Left renal cortex interstitium (tissue), 4 donors: ENCODE results near the gene LMNB1. TPM values are rescaled to one million over a fixed set of nuclear protein-coding genes. Genes with fewer than 3 reads are reported as not detected.
A peak's percentile ranks its signal among the peaks of the same experiment; 100 is the strongest.
"Not testable (repeated sequence)": the region's sequence is repeated elsewhere in the genome, so short reads cannot be mapped to it uniquely, and the experiment has no call there.

Experiments used
- DNase-seq, 4 donors: peaks; one replicate each; pipeline ENCODE4 v3.0.0-alpha.2; 2013; ENCODE audit warnings: low read depth in 4 of 4, low spot score in 2 of 4, missing footprints in 1 of 4
- polyA plus RNA-seq, 4 donors: library from polyadenylated mRNA; unstranded; fragments of 120-200 nt; gene quantifications; one replicate each; pipeline ENCODE4 v1.2.1, GENCODE V29; 2013; ENCODE audit not compliant: insufficient read length in 4 of 4

LMNB1 gene
- polyA plus RNA-seq, 4 donors = 112 to 120 (median 113) TPM

- peak; percentile 72 to 84 (median 82) for DNase-seq
These were observed 1.2 kb downstream of the LMNB1 start for GRCh38 chr5:126777975-126778674.

DNA sequence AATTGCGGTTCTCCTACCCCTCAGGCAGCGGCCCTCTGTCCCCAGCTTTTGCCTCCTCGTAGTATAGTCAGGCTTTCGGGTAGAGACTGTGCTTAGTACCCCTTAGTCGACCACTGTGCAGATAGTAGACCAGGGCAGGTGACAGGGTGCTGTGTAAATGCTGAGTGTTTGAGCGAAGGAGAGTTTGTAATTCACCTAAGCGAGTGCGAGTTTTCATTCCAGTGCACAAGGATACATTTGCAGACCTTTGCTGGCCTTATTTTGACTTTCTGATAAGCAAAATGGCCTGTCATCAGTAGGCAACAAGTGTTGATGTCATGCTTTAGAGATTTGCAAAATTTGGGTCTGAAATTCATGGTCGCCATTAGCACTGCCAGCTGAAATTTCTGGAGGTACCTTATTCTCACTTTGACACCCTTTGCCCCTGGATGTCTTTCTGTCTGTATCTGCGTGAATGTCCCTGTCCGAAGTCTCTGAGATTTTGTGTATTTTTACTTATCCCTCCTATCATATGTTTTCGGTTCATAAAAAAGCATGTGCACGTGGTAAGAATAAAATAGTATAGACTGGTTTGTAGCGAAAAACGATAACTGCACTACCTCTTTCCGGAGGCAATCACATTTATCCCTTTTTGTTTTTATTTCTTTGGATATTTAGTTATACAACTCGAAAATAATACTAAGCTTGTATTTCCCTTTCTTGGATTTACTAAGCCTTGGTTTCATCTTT, 1.9 kb downstream of the LMNB1 start:
- DNase-seq = peak in 1 of 4 donors; percentile 15

- peak in 3 of 4 donors; percentile 26 to 56 (median 36) for DNase-seq
These were observed 3.4 kb downstream of the LMNB1 start for GRCh38 chr5:126780165-126780827.

- DNase-seq = not testable (repeated sequence)
These were observed 11.5 kb downstream of the LMNB1 start for GRCh38 chr5:126788409-126788808.

DNA sequence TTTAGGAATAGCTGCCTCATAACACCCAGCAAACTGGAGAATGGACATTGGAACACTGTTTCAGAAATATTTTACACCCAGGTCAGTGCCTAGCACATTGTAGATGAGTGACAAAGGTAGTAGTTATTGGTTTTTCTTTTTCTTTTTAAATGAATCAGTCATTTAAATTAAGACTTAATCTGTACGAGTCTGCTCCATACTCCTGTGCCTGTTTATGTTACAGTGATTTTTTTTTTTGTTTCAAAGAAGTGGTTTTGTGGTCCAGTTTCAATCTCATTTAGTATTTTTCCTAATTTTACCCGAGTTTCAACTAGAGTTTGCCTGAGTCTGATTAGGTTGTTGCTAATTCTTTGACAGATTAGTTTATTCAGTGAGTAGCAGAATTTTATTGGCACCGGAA, 16.2 kb downstream of the LMNB1 start:
- DNase-seq = no peak

- DNase-seq = not testable (repeated sequence)
These were observed 16.7 kb downstream of the LMNB1 start for GRCh38 chr5:126793648-126794047.

- DNase-seq = no peak
These were observed 17.4 kb downstream of the LMNB1 start for GRCh38 chr5:126794157-126794828.

DNA sequence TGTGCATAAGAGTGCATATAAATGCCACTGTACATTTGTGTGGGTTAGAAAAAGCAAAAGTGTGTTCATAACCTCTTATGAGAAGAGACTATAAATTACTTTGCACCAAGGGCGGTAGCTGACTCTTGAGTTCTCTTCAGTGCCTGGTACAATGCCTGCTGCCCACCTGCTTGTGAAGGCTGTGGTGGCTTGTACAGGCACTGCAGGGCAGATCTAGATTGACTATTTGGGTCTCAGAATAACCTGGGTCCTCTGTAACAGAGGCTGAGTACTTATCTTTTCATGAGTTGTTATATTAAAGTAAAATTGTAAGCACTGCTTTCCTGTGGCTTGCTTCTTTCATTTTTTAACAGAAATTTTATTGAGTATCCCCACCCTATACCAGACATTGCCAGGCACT, 22.8 kb downstream of the LMNB1 start:
- no peak for DNase-seq

DNA sequence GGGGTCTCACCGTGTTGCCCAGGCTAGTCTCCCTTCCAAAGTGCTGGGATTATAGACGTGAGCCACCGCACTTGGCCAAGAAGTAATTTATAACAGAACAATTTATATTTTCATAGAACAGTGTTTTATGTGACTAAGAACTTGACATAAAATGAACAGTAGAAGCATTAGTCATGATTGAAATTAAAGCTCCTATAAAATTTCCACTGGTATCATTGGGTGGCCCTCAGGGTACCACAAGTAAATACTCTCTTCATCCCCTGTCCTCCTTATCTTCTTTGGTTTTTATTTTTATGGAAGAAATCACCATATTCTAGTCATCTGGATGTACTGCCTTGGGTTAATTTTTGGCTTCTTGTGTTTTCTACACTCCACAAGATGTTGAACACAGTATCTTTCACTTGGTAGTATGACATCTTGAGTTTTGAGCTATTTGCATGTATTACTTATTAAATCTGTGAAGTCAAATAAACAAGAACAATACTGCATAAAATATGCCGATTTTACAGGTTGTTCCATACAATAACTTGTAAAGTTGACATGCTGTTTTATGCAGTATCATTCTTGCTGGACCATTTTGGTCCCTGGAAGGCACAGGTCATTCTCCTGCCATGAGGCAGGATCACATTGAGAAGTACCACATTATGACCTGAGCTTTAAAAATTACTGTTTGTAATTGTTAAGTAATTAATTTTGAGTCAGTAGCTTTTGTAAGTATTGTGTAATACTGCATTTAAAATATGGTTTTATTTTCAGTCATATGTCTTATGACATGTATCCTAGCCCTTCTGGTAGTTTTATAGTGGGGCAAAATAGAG, 24.4 kb downstream of the LMNB1 start:
- DNase-seq = no peak

DNA sequence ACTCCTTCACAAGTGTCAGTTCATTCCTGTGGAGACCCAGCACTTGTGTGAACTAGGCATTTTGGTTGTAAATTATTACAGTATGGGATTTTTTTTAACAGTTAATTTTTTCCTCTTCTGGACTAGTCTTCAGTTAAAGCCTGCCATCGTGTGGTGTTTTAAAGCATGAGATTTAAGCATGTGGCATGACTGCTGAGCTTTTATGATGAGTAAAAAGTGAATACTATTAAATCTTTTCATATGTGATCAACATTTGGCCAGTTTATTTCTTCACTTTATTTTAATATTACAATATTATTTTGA, 25.0 kb downstream of the LMNB1 start:
- peak in 1 of 4 donors; percentile 24 for DNase-seq

DNA sequence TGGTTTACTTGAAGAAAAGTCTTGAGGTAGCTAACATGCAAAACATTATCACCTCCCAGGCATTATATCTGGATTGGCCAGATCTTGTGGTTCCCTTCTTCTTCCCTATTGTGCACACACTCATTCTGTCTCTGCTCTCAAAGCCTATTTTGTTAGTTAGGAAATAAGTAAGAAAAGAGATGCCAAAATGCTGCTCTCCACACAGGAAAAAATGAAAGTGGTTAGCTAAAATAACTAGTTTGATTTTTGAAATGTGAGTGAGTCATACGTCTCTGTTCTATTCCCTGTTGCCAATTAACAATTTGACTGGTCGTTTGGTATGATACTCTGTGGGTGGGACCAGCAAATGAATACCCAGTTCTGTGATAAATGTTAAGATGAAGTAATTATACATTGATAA, 28.1 kb downstream of the LMNB1 start:
- DNase-seq = no peak

DNA sequence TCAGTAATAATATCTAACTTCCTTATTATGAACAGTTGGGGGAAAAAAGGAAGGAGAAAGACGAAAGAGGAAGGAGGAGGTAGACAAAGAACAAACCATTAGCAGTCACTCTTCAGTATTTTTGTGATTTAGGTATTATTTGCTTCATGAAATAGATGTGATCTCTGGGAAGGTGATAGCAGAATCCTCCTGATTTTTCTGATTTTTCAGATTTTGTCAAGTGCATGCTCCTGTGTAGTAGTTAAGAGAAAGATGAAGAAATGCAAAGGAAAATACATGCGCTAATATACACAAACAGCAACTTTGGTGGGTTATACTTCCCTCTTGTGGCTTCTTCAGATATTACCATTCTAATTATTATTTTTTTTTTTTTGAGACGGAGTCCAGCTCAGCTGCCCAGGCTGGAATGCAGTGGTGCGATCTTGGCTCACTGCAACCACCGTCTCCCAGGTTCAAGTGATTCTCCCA, 31.6 kb downstream of the LMNB1 start:
- peak in 2 of 4 donors; percentile 10 to 45 for DNase-seq

DNA sequence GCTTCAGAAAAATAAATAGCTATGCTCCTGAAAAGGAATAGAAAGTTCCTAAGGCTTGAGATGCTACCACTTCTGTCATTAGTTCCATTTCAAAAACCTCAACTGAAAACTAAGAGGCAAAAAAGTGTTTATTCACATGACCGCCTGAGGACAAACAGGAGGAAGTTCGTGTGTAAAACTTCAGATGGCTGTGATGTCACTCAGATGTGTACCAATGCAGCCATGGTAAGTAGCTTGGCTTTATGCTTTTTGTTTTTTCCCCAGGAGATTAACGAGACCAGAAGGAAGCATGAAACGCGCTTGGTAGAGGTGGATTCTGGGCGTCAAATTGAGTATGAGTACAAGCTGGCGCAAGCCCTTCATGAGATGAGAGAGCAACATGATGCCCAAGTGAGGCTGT, 33.0 kb downstream of the LMNB1 start:
- DNase-seq = no peak

DNA sequence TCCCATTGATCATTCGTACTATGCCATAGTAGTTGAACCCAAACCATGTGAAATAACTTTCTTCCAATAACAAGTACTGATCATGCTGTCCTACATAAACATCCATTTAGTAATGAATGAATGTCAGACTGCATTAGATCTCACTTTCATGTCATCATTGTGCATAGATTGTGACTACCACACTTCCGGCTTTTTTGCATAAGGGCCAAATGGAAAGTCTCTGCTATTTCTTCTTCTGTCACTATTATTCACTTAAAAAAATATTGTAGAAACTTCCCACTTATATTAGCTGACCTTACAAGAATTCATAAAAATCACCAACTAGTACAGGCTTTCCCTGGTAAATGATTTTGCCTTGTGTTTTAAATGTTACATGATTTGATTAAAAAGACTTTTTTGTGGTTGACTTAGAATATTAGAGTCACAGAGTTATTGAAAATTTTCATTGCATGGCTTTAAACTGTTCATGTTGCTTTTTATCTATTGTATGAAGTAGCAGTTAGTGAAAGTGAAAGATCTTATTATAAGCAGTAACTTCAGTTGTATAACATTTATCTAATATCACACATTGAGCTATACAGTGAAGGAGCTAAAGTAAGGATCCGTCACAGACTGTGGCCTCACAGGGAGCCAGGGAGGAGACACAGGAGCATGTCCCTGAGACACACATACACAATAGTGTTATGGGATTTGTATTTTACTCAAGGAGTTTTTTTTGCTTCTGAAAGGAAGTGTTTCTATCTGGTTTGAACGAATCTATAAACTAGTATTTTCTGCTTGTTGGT, 33.9 kb downstream of the LMNB1 start:
- DNase-seq = no peak

GRCh38 chr5:126811515-126812198, 34.7 kb downstream of the LMNB1 start:
- no peak for DNase-seq

- no peak for DNase-seq
These were observed 35.2 kb downstream of the LMNB1 start for GRCh38 chr5:126812199-126812570.

DNA sequence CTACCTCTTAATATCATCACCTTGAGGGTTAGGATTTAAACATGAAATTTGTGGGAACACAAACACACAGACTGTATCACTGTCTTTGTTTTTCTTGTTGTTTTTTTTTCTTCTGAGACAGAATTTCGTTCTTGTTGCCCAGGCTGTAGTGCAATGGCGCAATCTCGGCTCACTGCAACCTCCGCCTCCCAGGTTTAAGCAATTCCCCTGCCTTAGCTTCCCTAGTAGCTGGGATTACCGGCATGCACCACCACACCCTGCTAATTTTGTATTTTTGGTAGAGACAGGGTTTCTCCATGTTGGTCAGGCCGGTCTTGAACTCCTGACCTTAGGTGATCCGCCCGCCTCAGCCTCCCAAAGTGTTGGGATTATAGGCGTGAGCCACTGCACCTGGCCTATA, 36.9 kb downstream of the LMNB1 start:
- not testable (repeated sequence) for DNase-seq

GRCh38 chr5:126814721-126815404, 37.9 kb downstream of the LMNB1 start:
- DNase-seq = no peak
